ENCODE results near the gene RHOD.

Gene RHOD, protein sequence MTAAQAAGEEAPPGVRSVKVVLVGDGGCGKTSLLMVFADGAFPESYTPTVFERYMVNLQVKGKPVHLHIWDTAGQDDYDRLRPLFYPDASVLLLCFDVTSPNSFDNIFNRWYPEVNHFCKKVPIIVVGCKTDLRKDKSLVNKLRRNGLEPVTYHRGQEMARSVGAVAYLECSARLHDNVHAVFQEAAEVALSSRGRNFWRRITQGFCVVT

DNA sequence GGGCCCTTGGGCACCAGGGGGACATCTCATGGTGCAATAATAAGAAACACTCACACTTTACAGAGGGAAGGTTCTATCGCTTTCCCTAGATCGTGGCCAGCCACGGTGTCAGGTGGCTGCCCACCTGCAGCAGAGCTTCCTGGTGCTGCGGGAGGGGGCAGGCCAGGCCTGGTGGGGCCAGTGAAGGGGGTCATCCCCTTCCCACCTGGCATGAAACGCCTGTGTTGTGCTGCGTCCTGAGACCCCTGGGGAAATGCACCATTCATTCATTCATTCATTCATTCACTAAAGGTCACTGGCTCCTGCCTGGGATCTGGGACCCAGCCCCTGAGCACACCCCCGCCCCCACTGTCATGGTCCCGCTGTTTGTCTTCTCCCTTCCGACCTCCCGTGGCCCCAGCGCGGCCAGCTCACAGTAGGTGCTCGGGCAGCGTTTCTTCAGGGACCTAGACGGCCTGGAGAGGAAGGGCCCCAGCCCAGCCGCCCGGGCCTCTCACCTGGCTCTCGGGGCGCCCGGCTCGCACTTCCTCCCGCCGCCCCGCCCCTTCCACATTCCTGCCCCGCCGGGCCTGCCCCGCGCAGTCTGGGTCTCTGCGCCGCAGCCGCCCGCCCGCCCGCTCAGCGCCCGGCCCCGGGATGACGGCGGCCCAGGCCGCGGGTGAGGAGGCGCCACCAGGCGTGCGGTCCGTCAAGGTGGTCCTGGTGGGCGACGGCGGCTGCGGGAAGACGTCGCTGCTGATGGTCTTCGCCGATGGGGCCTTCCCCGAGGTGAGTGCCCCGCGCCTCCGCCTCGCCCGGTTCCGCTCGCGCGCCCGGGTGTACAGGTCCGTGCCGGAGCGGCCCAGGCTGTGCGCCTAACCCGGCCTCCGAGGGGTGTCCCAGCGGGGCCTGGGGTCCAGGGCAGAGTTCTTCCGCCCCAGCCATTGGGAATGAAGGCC, at the start of gene RHOD:
Gene RHOD, plus strand, starts transcription at position 581 of the 938 bp plus-strand sequence. Its CDS starts 56 bp downstream, at position 637.
- no peak for DNase-seq (ENCODE audit: low read depth in 1 of 2, low spot score in 1 of 2)

DNA sequence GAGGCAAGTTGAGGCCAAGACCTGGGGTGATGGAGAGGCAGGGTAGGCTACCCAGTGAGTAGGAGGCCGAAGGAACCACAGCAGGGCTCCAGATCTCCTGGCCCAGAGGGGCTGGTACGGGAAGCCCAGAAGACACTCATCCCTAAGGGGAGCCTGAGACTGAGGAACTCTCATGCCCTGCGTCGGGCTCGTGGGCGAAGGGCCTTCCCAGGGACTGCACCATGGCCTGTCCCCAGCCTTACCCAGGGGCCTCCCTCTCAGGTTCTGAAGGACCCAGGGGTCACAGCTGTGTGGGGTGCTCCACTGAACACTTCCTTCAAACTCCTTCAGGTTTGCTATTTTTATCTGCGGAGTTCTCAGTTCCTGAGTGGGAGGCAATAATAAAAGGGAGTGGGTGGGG, 49.5 kb upstream of the RHOD start:
- DNase-seq (ENCODE audit: low read depth in 1 of 2, low spot score in 1 of 2) = no peak

DNA sequence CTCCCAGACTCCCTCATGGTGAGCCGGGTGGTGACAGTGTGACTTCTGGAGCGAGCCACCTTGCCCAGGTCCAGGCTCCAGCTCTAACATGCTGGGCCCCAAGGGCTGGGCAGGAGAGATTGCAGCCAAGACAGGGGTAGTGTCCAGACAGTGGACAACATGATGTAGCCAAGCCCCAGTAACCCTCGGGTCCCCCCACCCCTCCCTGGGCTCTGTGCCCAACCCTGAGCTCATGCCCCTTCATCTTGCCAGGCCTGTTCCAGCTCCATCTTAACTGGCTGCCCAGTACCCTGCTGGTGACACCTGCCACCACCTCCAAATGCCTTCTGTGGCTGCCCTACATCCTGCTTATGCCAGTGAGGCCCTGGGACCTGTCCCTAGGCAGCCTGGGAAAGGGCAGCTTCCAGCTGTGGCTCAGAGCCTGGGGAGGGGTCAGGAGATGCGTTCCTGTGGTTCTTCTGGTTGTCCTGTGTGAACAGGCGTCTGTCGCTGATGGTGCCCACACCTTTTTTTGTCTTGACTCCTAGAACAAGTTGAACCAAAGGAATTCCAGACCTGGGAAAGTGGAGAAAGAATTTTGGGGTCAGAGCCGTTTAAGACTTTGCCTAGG, 46.2 kb upstream of the RHOD start:
- no peak for DNase-seq (ENCODE audit: low read depth in 1 of 2, low spot score in 1 of 2)

DNA sequence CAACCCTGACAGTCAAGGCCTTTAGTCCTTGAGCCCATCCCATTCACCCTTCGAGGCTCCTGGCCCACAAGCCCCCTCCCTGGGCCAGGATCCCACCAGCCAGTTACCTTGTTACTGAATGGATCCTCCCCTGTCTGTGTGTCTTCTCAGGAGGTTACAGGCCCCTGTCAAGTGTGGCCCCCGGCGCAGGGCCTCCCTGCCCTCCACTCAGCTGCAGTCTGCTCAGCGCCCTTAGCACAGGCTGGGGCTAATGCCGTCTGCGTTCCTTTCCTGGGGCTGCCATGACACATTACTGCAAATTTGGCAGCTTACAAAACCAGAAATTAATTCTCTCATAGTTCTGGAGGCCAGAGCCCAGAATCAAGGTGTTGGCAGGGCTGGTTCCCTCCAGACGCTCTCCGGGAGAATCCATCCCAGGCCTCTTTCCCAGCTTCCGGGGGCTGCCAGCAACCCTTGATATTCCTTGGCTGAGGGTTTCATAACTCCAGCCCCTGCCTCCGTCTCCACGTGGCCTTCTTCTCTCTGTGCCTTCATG, 43.1 kb upstream of the RHOD start:
- DNase-seq (ENCODE audit: low read depth in 1 of 2, low spot score in 1 of 2) = no peak

DNA sequence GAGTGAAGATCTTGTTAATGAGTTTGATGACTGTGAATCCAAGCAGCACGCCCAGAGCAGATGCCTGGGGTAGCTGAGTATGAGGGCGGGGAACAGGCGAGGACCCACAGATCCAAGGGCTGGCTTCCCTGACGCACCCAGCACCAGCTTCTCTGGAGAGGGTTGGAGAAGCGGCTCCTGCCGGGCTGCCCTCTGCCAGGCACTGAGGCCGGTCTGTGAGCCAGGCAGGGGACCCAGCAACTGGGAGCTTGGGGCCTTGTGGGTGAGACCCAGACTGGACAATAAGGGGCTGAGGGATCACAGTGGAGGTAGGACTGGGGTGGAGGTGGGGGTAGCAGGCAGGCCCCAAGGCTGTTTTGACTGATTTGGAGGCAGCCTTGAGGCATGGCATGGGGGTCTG, 42.3 kb upstream of the RHOD start:
- DNase-seq (ENCODE audit: low read depth in 1 of 2, low spot score in 1 of 2) = no peak

DNA sequence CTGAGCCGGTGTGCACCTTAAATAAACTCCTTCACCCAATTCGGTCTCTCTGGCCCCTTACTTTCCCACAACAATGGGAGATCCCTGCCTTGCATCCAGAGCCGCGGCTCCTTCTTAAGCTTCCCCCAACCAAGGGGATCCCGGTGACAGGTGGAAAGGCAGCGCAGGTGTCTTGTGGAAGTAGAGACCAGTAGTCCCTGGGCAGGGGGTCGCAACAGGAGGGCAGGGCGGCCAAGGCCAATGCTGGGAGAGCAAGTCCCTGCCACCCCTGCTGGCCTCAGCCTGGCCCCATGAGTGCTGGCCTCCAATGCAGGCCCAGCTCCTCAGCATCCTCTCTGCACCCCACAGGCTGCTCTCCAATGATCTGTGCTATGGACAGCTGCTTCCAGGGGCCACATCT, 41.6 kb upstream of the RHOD start:
- no peak for DNase-seq (ENCODE audit: low read depth in 1 of 2, low spot score in 1 of 2)

DNA sequence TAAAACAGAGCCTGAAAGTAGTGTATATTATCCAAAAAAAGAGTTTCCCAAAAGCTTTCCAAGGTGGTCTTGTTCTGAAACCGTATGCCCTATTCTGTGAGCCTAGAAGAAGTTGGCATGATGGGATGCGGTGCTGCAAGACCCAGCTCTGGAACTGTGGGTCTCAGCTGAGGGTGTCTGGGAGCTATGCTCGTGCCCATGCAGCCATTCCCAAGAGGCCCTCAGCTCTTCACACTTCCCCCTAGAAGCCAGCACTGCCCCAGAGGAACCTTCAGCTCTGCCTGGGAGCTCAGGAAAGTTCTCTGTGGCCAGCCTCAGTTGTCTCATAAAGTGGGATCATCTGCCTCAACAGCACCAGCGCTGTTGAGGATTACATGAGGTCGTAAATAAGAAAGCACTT, 40.1 kb upstream of the RHOD start:
- no peak for DNase-seq (ENCODE audit: low read depth in 1 of 2, low spot score in 1 of 2)

DNA sequence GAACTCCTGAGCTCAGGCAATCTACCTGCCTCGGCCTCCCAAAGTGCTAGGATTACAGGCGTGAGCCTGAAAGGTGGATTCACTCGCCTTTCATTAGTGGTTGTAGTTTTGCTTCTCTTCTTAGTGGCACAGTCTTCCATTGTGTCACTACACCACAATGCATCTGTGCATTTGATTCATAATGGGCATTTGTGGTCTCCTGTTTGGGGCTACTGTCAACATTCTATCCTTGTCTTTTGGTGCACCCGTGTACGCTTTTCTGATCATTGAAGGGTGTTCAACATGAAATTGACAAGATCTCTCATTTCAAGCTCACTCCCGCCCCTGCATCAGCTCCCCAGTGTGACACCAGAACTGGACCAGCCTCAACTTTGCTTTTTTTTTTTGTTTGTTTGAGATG, 35.7 kb upstream of the RHOD start:
- DNase-seq (ENCODE audit: low read depth in 1 of 2, low spot score in 1 of 2) = no peak

DNA sequence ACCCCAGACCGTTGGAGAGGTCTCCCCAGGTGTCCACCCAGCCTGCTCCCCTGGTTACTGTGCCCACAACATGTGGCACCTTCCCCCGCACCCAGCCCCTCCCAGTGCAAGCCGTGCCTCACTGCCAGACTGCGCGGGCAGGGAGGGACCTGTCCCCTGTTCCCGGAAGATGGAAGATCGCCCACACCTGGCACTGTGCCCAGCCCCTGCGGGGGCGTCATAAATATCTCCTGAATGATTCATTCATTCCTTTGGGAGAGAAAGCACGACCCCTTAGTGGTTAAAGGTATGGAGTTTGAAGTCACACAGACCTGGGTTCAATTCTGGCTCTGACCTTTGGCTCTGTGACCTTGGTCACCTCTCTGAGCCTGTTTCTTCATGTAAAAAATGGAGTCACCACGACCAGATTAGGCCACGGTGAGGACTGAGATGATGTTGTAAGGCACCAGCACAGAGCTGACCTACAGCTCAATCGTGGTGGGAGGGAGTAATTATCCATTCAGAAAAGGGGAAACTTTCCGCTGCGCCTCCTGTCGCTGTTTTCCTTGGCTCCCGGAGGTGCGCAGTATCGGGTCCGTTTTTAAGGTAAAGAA, 34.2 kb upstream of the RHOD start:
- no peak for DNase-seq (ENCODE audit: low read depth in 1 of 2, low spot score in 1 of 2)

DNA sequence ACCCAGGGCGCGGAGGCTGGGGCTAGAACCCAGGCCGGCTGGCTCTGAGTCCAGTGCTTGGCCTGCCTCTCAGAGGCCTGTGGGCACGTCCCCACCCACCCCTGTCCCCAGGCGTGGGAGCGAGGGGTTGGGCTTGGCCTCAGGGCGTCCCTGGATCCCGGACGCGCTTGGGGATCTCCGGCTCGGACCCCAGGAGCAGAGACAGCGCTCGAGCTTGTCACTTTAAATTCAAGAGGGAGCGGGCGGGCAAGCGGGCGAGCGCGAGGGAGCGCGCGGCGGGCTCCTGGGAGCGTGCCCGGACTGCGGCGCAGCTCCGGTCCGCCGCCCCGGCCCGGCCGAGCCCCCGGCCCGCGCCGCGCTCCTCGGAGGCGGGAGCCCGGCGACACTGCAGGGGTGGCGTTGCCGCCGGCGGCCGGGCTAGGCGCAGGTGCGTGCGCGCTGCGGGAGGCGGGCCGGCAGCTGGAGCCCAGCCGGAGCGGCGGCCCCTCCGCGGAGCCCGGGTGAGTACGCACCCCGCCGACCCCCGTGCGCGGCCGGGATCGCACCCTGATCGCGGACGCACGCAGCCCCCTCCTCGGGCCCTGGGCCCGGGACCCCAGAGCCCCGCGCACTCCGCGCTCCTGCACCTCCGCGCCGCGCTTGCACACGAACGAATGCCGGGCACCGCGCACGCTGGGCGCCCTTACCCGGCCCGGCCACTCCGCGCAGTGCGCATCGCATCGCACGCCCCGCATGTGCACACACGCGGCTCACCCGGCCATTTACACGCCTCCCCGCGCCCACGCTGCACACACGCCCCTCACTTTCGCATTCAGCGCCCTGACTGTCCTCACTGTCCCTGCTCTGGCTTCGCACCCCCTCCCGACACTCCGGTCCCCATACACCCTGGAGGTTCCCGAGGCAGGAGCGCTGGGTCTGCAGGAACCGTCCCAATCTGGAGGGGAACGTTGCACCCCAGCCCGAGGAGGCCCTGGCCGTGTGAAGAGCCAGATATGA, 33.4 kb upstream of the RHOD start, which contains the start of gene SYT12:
Gene SYT12, plus strand, starts transcription at position 174 of the 996 bp plus-strand sequence. CDS start 7,011 bp downstream, outside the sequence.
- no peak for DNase-seq (ENCODE audit: low read depth in 1 of 2, low spot score in 1 of 2)

DNA sequence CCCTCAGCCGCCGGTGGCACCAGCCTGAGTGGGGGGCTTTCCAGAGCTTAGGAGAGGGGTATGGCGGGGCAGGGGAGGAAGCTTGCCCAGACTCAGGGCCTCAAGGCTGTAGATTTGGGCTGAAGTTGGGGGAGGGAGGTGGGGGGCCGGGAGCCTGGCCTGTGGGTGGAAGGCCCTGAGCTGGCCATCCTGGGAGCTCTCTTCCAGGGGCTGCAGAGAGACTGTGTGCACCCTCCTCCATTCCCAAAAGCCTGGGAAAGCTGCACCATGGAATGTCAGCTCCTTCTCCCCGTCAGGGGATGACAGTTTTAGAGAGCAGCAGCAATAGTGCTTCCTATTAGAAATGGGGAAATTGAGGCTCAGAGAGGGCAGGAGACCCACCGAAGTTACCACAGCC, 32.7 kb upstream of the RHOD start:
- no peak for DNase-seq (ENCODE audit: low read depth in 1 of 2, low spot score in 1 of 2)

DNA sequence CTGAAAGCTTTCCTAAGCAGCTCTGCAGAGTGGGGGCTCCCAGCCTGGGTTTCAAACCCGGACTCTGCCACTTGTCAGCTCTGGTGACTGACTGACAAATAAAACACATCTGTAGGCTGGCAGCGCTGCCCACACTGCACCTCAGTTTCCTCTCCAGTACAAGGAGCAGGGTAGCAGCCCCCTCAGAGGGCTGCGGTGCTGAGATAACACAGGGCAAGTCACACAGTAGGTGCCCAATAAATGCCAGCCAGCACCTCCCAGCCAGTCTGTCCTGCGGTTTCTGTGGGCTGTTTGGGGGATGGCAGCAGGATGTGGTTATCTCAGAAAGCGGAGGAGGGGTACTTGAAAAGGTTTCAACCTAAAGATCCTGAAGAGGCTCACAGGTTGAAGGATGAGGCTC, 32.2 kb upstream of the RHOD start:
- DNase-seq (ENCODE audit: low read depth in 1 of 2, low spot score in 1 of 2) = peak in 1 of 2 donors; percentile 22

DNA sequence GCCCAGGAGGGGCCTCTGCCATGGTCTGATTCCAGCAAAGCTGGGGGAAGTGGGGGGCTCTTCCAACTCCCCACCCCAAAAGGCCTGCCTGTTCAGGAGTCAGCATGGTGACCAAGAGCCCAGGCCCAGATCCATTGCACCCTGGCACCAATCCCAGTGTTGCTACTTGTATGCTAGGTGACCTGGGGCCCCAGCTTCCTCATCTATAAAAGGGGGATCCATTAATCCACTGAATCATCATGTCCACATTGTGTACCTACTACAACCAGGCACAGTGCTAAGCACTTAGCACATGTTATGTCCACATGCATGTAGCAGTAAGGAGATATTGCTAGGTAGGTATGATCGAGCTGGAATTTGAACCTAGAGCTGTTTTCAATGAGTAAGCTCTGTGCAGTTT, 31.7 kb upstream of the RHOD start:
- no peak for DNase-seq (ENCODE audit: low read depth in 1 of 2, low spot score in 1 of 2)

DNA sequence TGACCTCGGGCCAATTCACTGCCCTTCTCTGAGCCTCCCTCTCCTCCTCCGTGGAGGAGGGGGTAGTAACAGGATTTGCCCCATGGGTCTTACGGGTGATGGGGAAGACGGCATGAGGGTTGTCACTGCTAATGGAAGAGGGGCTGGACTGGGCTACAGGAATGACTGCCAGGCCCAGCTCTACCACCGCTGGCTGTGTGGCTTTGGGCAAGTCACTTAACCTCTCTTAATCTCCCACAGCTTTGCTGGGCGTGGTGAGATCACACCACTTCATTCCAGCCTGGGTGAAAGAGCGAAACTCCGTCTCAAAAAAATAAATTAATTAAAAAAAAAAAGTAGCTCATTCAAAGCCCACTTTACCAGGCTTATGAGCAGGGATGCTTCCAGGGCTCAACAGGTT, 30.9 kb upstream of the RHOD start:
- DNase-seq (ENCODE audit: low read depth in 1 of 2, low spot score in 1 of 2) = no peak

DNA sequence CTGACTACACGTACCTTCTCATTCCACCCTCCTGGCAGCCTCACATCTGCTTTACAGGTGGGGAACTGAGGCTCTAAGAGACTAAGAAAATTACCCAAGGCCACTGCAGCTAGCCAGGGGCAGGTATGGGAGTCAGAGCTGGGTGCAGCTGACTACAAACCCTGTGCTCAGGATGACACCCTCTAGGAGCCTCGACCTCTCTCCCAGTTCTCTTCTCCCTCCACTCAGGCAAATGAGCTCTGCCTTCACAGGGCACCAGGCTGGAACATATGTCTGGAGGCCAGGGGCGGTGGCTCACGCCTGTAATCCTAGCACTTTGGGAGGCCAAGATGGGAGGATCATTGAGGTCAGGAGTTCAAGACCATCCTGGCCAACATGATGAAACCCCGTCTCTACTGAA, 29.7 kb upstream of the RHOD start:
- no peak for DNase-seq (ENCODE audit: low read depth in 1 of 2, low spot score in 1 of 2)

DNA sequence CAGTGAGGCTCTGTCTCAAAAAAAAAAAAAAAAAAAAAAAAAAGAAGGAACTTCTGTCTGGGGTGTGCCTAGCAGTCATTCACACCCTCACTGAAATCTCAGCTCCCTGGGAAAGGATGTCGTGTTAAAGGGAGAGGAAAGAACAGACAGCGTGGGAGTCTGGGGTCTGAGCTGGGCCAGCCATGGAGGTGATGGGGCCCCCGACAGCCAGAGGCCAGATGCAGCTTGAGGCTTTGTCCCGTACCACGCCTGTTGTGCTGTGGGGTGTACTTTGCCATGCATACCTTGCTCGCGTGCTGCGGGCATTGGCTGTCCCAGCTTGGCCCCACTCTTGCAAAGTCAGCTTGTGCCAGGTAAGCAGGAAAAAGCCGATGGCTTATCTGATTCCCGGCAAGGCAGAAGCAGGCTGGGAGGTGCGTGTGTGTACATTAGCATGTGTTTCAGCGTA, 29.1 kb upstream of the RHOD start:
- no peak for DNase-seq (ENCODE audit: low read depth in 1 of 2, low spot score in 1 of 2)

DNA sequence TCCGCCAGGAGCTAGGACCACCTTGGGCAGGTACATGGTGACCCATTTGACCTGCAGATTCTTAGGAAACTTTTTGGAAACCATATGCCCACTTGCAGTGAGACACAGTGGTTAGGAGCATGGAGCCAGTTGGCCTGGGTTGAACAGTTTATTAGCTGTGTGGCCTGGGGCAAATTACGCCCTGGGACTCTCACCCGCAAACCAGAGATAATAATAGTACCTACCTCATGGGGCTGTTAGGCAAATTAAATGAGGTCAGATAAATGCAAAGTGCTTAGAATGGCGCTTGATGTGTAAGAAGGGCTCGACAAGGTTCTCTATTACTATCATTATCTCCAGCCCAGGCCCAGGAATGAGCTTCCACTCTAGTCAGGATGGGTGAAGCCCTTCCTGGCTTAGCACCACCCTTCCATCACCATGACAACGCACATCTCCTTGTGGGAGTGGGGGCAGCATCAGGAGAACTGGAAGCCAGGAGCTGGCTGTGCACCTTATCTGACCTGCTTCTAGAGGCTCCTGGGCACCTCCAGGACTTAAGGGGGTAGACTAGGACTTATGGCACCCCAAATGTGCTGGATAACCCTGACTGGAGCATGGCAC, 28.6 kb upstream of the RHOD start:
- DNase-seq (ENCODE audit: low read depth in 1 of 2, low spot score in 1 of 2) = no peak

DNA sequence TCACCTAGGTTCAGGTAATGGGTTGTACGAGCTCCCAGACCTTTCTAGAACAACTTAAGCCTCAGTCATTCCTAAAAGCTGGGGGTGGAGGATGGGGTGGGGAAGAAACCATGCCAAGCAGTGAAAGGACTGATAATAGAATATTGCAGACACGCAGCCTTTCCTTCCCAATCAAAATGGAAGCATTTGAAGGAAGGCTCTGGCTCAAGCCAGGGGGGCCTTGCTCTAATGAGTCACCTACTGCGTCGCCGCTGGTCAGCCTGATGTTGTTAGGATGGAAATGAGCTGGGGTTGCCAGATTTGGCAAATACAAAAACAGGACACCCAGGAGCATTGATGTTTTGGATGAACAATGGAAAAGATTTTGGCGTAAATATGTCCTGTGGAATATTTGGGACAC, 27.5 kb upstream of the RHOD start:
- no peak for DNase-seq (ENCODE audit: low read depth in 1 of 2, low spot score in 1 of 2)

DNA sequence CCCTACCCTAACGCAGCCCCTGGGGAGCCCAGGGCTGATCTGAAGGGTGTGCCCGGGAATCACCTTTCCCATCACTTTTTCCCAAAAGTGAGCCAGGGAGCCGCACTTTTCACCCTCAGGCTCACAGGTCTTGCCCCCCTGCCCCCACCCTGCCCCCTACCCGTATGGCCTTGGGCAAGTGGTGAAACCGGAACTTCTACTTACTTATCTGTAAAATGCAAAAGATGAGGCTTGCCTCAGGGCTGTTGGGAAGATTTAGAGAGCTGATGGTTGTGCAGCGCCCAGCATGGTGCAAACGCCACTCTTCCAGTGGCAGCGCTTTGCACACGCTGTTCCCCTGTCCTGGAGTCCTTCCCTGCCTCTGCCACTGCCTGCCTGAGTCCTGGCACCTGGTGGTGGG, 25.7 kb upstream of the RHOD start:
- no peak for DNase-seq (ENCODE audit: low read depth in 1 of 2, low spot score in 1 of 2)
